Measurements from ENCODE around the gene MVK.
A peak's percentile ranks its signal among the peaks of the same experiment; 100 is the strongest.

DNA sequence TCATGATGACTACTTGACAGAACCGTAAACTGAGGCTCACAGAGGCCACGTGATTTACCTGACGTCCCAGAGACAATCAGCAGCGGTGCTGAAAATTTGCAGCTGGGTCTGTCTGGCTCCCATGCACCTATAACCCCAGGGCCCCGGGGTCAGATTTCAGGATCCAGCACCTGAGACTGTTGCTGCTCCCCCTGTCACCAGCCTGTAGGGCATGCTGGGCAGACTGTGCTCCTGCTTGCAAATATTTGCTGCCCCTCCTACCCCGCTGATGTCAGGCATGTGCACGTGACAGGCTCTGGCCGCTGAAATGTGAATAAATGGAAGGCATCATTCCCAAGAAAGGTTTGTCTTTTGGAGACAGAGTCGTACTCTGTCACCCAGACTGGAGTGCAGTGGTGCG, 6.3 kb upstream of the MVK start:
- TF ChIP-seq POLR2A (IDR thresholded peaks at IDR 0.05) = no peak
- TF ChIP-seq, protein P1, sequence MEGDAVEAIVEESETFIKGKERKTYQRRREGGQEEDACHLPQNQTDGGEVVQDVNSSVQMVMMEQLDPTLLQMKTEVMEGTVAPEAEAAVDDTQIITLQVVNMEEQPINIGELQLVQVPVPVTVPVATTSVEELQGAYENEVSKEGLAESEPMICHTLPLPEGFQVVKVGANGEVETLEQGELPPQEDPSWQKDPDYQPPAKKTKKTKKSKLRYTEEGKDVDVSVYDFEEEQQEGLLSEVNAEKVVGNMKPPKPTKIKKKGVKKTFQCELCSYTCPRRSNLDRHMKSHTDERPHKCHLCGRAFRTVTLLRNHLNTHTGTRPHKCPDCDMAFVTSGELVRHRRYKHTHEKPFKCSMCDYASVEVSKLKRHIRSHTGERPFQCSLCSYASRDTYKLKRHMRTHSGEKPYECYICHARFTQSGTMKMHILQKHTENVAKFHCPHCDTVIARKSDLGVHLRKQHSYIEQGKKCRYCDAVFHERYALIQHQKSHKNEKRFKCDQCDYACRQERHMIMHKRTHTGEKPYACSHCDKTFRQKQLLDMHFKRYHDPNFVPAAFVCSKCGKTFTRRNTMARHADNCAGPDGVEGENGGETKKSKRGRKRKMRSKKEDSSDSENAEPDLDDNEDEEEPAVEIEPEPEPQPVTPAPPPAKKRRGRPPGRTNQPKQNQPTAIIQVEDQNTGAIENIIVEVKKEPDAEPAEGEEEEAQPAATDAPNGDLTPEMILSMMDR (IDR thresholded peaks at IDR 0.05) = peak in 1 of 4 donors; percentile 6

Measured in right lobe of liver (tissue), 4 donors.